Gastroesophageal sphincter (tissue), 4 donors: Measurements from ENCODE around the gene GOLM1. TPM values are rescaled to one million over a fixed set of nuclear protein-coding genes. Genes with fewer than 3 reads are reported as not detected.
"Not testable (repeated sequence)": the region's sequence is repeated elsewhere in the genome, so short reads cannot be mapped to it uniquely, and the experiment has no call there.

Source experiments
- ATAC-seq: fragments of 150-250 bp; one replicate; pipeline ENCODE4 v1.9.1; 2016; ENCODE audit warnings: mild to moderate bottlenecking, moderate library complexity
- H3K27ac ChIP-seq, 4 donors: fragments of 200-600 bp; sonication (generic) in 3 of 4; 1 replicate in 3 of 4; 2 replicates in 1 of 4; pipeline ENCODE4 v1.5.1; 2016 to 2019
- H3K27me3 ChIP-seq: fragments of 200-600 bp; sonication (generic); one replicate; pipeline ENCODE4 v1.5.1; 2019
- H3K36me3 ChIP-seq, 2 donors: fragments of 200-600 bp; sonication (generic); one replicate each; pipeline ENCODE4 v1.5.1; 2019; ENCODE audit warnings: control low read depth in 1 of 2
- H3K4me1 ChIP-seq, 3 donors: fragments of 200-600 bp; sonication (generic); 1 replicate in 2 of 3; 2 replicates in 1 of 3; pipeline ENCODE4 v1.5.1; 2016 to 2019; ENCODE audit warnings: control low read depth in 2 of 3
- H3K4me3 ChIP-seq, 2 donors: fragments of 200-600 bp; sonication (generic); one replicate each; pipeline ENCODE4 v1.5.1; 2019; ENCODE audit warnings: mild to moderate bottlenecking in 1 of 2, moderate library complexity in 1 of 2
- H3K9me3 ChIP-seq, 3 donors: fragments of 200-600 bp; sonication (generic); one replicate each; pipeline ENCODE4 v1.5.1; 2017 to 2019; ENCODE audit warnings: control low read depth in 2 of 3
- CTCF ChIP-seq, 4 experiments: fragments of 200-600 bp in 2 of 4; fragments of 450-650 bp in 2 of 4; sonication (generic) in 1 of 4; IDR thresholded peaks; one replicate each; pipeline ENCODE4 v1.5.1; 2017 to 2019; ENCODE audit warnings: antibody characterized with exemption in 4 of 4, mild to moderate bottlenecking in 2 of 4, moderate library complexity in 2 of 4
- EP300 ChIP-seq: sonication (generic); formaldehyde crosslinking; IDR thresholded peaks from one replicate; pipeline ENCODE4 v1.6.1; 2017; ENCODE audit warnings: antibody characterized with exemption, mild to moderate bottlenecking
- POLR2A ChIP-seq, 2 donors: fragments of 450-650 bp; IDR thresholded peaks; one replicate each; pipeline ENCODE4 v1.6.1; 2017; ENCODE audit warnings: antibody characterized with exemption in 2 of 2, mild to moderate bottlenecking in 2 of 2, moderate library complexity in 1 of 2
- POLR2AphosphoS5 ChIP-seq: sonication (generic); formaldehyde crosslinking; IDR thresholded peaks from one replicate; pipeline ENCODE4 v1.6.1; 2017; ENCODE audit warnings: antibody characterized with exemption
- WGBS, 2 donors: methylation state at CpG; one replicate each; pipeline ENCODE4 v1.1.5; 2018; ENCODE audit warnings: low coverage in 1 of 2; 5-methylcytosine and 5-hydroxymethylcytosine counted together
- total RNA-seq, 4 donors: library from RNA; depleted of rRNA; stranded (reverse); fragments of >200 nt; gene quantifications; one replicate each; pipeline ENCODE4 v1.1.0, GENCODE V29; 2016

Gene GOLM1
- total RNA-seq, 4 donors from 2014 or later = 4.8 to 22.2 (median 8.0) TPM

- no peak overlapping the region for H3K27ac ChIP-seq
- H3K36me3 ChIP-seq = no peaks in the 10 kb centered on the region
- no peaks in the 10 kb centered on the region for H3K4me1 ChIP-seq
- WGBS, 2 donors = 85 to 86% methylated on average over 1 to 3 of the region's 3 CpGs
- H3K4me3 ChIP-seq = no peak overlapping the region
- H3K9me3 ChIP-seq = no peaks in the 10 kb centered on the region
- TF ChIP-seq POLR2A (IDR thresholded peaks at IDR 0.05) = no peak
- TF ChIP-seq EP300 = no peak
- no peak for TF ChIP-seq POLR2AphosphoS5
- TF ChIP-seq CTCF (IDR thresholded peaks at IDR 0.05) = no peak
- no peak for ATAC-seq
- H3K27me3 ChIP-seq = no peaks in the 10 kb centered on the region
Observed at GRCh38 chr9:86054695-86055094, 44.7 kb downstream of the GOLM1 start.

DNA sequence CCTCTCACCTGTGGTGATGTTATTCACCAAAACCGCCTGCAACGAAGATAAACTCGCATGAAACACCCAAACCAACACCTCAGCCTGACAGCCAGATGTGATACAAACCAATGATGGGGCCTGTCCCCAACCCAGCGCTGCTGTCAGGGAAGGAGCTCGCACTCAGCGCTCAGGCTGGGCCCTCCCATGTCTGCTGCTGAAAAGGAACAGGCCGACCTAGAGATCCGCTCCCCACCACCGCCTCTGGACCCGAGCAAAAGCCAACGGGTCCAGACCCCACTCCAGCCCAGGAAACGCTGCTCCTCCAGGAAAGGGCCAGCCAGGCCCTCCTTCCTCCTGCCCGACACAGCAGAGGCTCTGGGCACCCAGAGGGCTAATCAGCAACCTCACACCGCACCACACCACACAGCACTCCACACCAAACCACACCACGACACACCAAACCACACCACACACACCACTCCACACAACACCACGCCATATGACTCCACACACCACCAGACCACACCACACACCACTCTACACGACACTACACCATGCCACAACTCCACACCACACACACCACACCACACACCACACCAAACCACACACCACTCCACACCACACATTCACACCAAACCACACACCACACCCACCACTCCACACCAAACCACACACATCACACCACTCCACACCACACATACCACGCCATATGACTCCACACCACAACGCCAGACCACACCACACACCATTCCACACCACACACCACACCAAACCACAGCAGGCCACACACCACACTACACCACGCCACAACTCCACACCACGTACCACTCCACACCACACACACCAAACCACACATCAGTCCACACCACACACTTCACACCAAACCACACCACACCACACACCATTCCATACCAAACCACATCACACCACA, 46.5 kb downstream of the GOLM1 start:
- 85 to 96% methylated on average over 7 to 10 of the region's 21 CpGs for WGBS, 2 donors
- TF ChIP-seq POLR2A (IDR thresholded peaks at IDR 0.05) (no peak), EP300 (no peak), CTCF (IDR thresholded peaks at IDR 0.05) (no peak), POLR2AphosphoS5 (no peak)
- no peak overlapping the region for H3K27ac ChIP-seq
- H3K9me3 ChIP-seq = no peaks in the 10 kb centered on the region
- H3K36me3 ChIP-seq = no peaks in the 10 kb centered on the region
- H3K4me3 ChIP-seq = no peak overlapping the region
- ATAC-seq = no peak
- no peaks in the 10 kb centered on the region for H3K4me1 ChIP-seq
- H3K27me3 ChIP-seq = no peaks in the 10 kb centered on the region

GRCh38 chr9:86048018-86048742, 51.2 kb downstream of the GOLM1 start:
- 84 to 92% methylated on average over 3 to 6 of the region's 7 CpGs for WGBS, 2 donors
- not testable (repeated sequence) for ATAC-seq

GRCh38 chr9:86047361-86047760, 52.0 kb downstream of the GOLM1 start:
- H3K9me3 ChIP-seq = no peaks in the 10 kb centered on the region
- H3K27ac ChIP-seq = no peak overlapping the region
- no peak overlapping the region for H3K4me3 ChIP-seq
- H3K36me3 ChIP-seq = no peaks in the 10 kb centered on the region
- no peak for ATAC-seq
- TF ChIP-seq POLR2A (IDR thresholded peaks at IDR 0.05) (no peak), POLR2AphosphoS5 (no peak), EP300 (no peak), CTCF (IDR thresholded peaks at IDR 0.05) (no peak)
- no peaks in the 10 kb centered on the region for H3K4me1 ChIP-seq
- no peaks in the 10 kb centered on the region for H3K27me3 ChIP-seq
- WGBS, 2 donors = 90 to 94% methylated on average over 11 to 13 of the region's 13 CpGs

More at GRCh38 chr9:86048018-86048742, 51.2 kb downstream of the GOLM1 start:
- H3K36me3 ChIP-seq, H3K27me3 ChIP-seq, H3K4me3 ChIP-seq, H3K4me1 ChIP-seq, H3K27ac ChIP-seq, H3K9me3 ChIP-seq: not testable (repeated sequence)

- no peaks in the 10 kb centered on the region for H3K36me3 ChIP-seq
- 69 to 80% methylated on average over 2 to 4 of the region's 8 CpGs for WGBS, 2 donors
Observed at GRCh38 chr9:86046930-86047341, 52.4 kb downstream of the GOLM1 start.

More at GRCh38 chr9:86046930-86047341, 52.4 kb downstream of the GOLM1 start:
- no peak for ATAC-seq
- H3K27ac ChIP-seq = no peak overlapping the region
- H3K4me3 ChIP-seq = no peak overlapping the region
- no peak for TF ChIP-seq POLR2AphosphoS5
- TF ChIP-seq EP300 = no peak
- TF ChIP-seq CTCF (IDR thresholded peaks at IDR 0.05) = no peak
- no peaks in the 10 kb centered on the region for H3K4me1 ChIP-seq
- no peaks in the 10 kb centered on the region for H3K9me3 ChIP-seq
- H3K27me3 ChIP-seq = no peaks in the 10 kb centered on the region
